Measurements from ENCODE around the gene PHPT1.

GRCh38 chr9:136880651-136881050, 31.4 kb downstream of the PHPT1 start:
- TF ChIP-seq CTCF (IDR thresholded peaks at IDR 0.05) (no peak), POLR2A (IDR thresholded peaks at IDR 0.05) (no peak)
